HG03097 (cell line): ENCODE data around the gene ZNF821.
"Not testable (repeated sequence)": the region's sequence is repeated elsewhere in the genome, so short reads cannot be mapped to it uniquely, and the experiment has no call there.

Experiments
- ATAC-seq: cut with Tn5 transposase; IDR thresholded peaks from one replicate; pipeline ENCODE4 v1.9.1; 2021; ENCODE audit not compliant: unreplicated experiment, low FRiP score

The ZNF821 gene

GRCh38 chr16:71811261-71811803, 72.7 kb downstream of the ZNF821 start:
- ATAC-seq: no peak

GRCh38 chr16:71810155-71810530, 73.8 kb downstream of the ZNF821 start:
- not testable (repeated sequence) for ATAC-seq
